Esophagus muscularis mucosa (tissue), 4 donors: ENCODE measurements around the gene CLRN2. TPM values are rescaled to one million over a fixed set of nuclear protein-coding genes. Genes with fewer than 3 reads are reported as not detected.
"Not testable (repeated sequence)": the region's sequence is repeated elsewhere in the genome, so short reads cannot be mapped to it uniquely, and the experiment has no call there.

Experiments
- DNase-seq: peaks from one replicate; pipeline ENCODE4 v3.0.0-alpha.2; 2017; ENCODE audit errors: extremely low spot score
- H3K27ac ChIP-seq, 4 donors: fragments of 200-600 bp; sonication (generic); replicated peaks in 1 of 4; 1 replicate in 3 of 4; 2 replicates in 1 of 4; pipeline ENCODE4 v1.5.1; 2016 to 2019; ENCODE audit warnings: mild to moderate bottlenecking in 1 of 4
- H3K27me3 ChIP-seq, 4 donors: fragments of 200-600 bp; sonication (generic); one replicate each; pipeline versions ENCODE4 v1.5.1 to v1.6.0; 2016 to 2019
- H3K36me3 ChIP-seq, 4 donors: fragments of 200-600 bp; sonication (generic); one replicate each; pipeline ENCODE4 v1.5.1; 2016 to 2019
- H3K4me1 ChIP-seq, 4 donors: fragments of 200-600 bp; sonication (generic); one replicate each; pipeline ENCODE4 v1.5.1; 2016 to 2019
- H3K4me3 ChIP-seq, 4 donors: fragments of 200-600 bp; sonication (generic); 1 replicate in 2 of 4; 2 replicates in 2 of 4; pipeline ENCODE4 v1.5.1; 2016 to 2019; ENCODE audit warnings: mild to moderate bottlenecking in 4 of 4, moderate library complexity in 1 of 4
- H3K9me3 ChIP-seq, 4 donors: fragments of 200-600 bp; sonication (generic); 1 replicate in 3 of 4; 2 replicates in 1 of 4; pipeline ENCODE4 v1.5.1; 2016 to 2019
- CTCF ChIP-seq, 3 experiments: fragments of 200-600 bp in 2 of 3; fragments of 450-650 bp in 1 of 3; sonication (generic) in 2 of 3; IDR thresholded peaks; one replicate each; pipeline ENCODE4 v1.5.1; 2017 to 2019; ENCODE audit warnings: antibody characterized with exemption in 3 of 3, mild to moderate bottlenecking in 2 of 3, moderate library complexity in 1 of 3
- EP300 ChIP-seq: sonication (generic); formaldehyde crosslinking; IDR thresholded peaks from one replicate; pipeline ENCODE4 v1.6.1; 2017; ENCODE audit warnings: antibody characterized with exemption
- POLR2A ChIP-seq: fragments of 450-650 bp; IDR thresholded peaks from one replicate; pipeline ENCODE4 v1.6.1; 2017; ENCODE audit warnings: antibody characterized with exemption, moderate library complexity, mild to moderate bottlenecking, low read depth
- POLR2AphosphoS5 ChIP-seq, 2 donors: sonication (generic); formaldehyde crosslinking; IDR thresholded peaks; one replicate each; pipeline ENCODE4 v1.6.1; 2017; ENCODE audit warnings: antibody characterized with exemption in 2 of 2
- WGBS: methylation state at CpG from one replicate; pipeline ENCODE4 v1.1.5; 2018; 5-methylcytosine and 5-hydroxymethylcytosine counted together
- intact Hi-C: fragments of 100-400 bp; cut with DNase I; formaldehyde crosslinking; loops from one replicate; pipeline ENCODE4 v1.15.1; 2023
- total RNA-seq, 4 donors: library from RNA; depleted of rRNA; stranded (reverse); fragments of >200 nt; gene quantifications; one replicate each; pipeline versions ENCODE4 v1.1.0 to v1.2.1, GENCODE V29; 2016

The CLRN2 gene
- total RNA-seq, 4 donors from 2014 or later: not detected

- TF ChIP-seq POLR2AphosphoS5 (IDR thresholded peaks at IDR 0.05) (no peak), CTCF (IDR thresholded peaks at IDR 0.05) (no peak), POLR2A (no peak), EP300 (no peak)
- H3K9me3 ChIP-seq: no peaks in the 10 kb centered on the region
- no peak for DNase-seq
- no peaks in the 10 kb centered on the region for H3K36me3 ChIP-seq
- no CpG with 5 or more reads among the region's 1 CpG for WGBS
- H3K4me1 ChIP-seq: no peaks in the 10 kb centered on the region
- H3K4me3 ChIP-seq: no peak overlapping the region
- intact Hi-C loops: no loop called here
- H3K27me3 ChIP-seq: no peaks in the 10 kb centered on the region
- no peak overlapping the region for H3K27ac ChIP-seq
Observed at GRCh38 chr4:17562157-17562556, 47.2 kb downstream of the CLRN2 start.

GRCh38 chr4:17565846-17566245 is 50.9 kb downstream of the CLRN2 start:
- Histone ChIP-seq H3K27me3 (no peaks in the 10 kb centered on the region), H3K27ac (no peak overlapping the region), H3K4me3 (no peak overlapping the region), H3K4me1 (no peaks in the 10 kb centered on the region), H3K9me3 (no peaks in the 10 kb centered on the region), H3K36me3 (no peaks in the 10 kb centered on the region)
- TF ChIP-seq POLR2A: no peak
- TF ChIP-seq CTCF (IDR thresholded peaks at IDR 0.05): no peak
- no peak for TF ChIP-seq EP300
- TF ChIP-seq POLR2AphosphoS5 (IDR thresholded peaks at IDR 0.05): no peak
- WGBS: 100% methylated on average over 2 of the region's 3 CpGs
- intact Hi-C loops: no loop called here
- no peak for DNase-seq

DNA sequence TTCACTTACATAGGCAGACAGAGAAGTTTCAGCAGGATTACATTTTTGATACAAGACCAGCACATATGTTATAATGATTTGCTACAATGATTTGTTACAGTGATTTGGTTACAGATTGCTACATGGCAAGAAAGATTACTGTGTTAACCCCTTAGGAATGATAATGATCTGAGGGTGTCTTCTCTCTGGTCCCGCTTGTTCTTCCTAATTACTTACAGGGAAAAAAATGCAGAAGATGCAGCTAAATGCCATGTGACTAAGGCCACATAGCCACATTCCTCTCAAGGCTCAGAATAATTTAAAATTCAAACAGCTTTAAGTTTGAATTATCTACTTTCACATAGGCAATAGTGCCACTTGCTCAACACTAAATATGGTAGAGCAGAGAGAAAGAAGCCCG is 52.3 kb downstream of the CLRN2 start:
- Histone ChIP-seq H3K27ac (no peak overlapping the region), H3K27me3 (no peaks in the 10 kb centered on the region), H3K36me3 (no peaks in the 10 kb centered on the region), H3K4me3 (no peak overlapping the region), H3K9me3 (no peaks in the 10 kb centered on the region), H3K4me1 (no peaks in the 10 kb centered on the region)
- intact Hi-C loops: no loop called here
- DNase-seq: no peak
- 73% methylated on average over 2 of the region's 2 CpGs for WGBS
- TF ChIP-seq EP300: no peak
- TF ChIP-seq CTCF (IDR thresholded peaks at IDR 0.05): no peak
- no peak for TF ChIP-seq POLR2AphosphoS5 (IDR thresholded peaks at IDR 0.05)
- no peak for TF ChIP-seq POLR2A

DNA sequence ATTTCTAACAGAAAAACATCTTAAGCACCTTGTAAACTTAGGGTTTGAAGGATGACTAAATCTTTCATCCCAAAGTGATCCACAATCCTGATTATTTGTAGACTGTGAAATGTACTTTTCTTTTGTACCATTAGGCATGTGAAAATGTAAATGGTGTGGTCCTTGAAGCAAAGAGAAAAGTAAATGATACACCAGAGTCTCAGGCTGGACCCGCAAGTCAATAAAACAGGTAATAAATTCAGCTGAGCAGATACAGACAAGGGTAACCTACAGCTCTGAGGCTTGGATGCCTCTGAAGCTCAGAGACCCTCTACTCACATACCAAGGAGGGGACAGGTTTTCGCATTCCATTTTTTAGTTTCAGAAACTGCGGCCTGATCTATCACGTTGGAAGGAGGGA is 59.2 kb downstream of the CLRN2 start:
- Histone ChIP-seq H3K4me3 (no peak overlapping the region), H3K36me3 (no peaks in the 10 kb centered on the region), H3K27me3 (no peaks in the 10 kb centered on the region), H3K27ac (no peak overlapping the region), H3K4me1 (peaks cover 12 to 23% (median 21%) of the 10 kb centered on the region in 4 donors), H3K9me3 (no peaks in the 10 kb centered on the region)
- 94% methylated on average over 4 of the region's 4 CpGs for WGBS
- intact Hi-C loops: no loop called here
- no peak for TF ChIP-seq EP300
- no peak for TF ChIP-seq CTCF (IDR thresholded peaks at IDR 0.05)
- TF ChIP-seq POLR2A: no peak
- no peak for TF ChIP-seq POLR2AphosphoS5 (IDR thresholded peaks at IDR 0.05)
- no peak for DNase-seq

DNA sequence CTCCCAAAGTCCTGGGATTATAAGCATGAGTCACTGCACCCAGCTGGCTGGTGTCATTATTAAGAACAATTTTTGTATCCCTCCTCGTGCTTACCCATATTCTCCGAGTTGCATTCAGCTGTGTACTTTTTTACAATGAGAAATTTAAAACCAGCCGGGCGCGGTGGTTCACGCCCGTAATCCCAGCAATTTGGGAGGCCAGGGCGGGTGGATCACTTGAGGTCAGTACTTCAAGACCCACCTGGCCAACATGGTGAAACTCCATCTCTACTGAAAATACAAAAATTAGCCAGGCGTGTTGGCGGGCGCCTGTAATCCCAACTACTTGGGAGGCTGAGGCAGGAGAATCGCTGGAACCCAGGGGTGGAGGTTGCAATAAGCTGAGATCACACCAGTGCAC is 60.2 kb downstream of the CLRN2 start:
- not testable (repeated sequence) for H3K9me3 ChIP-seq, H3K4me3 ChIP-seq, H3K27ac ChIP-seq, H3K27me3 ChIP-seq, H3K36me3 ChIP-seq, DNase-seq
- peaks cover 12 to 31% (median 27%) of the 10 kb centered on the region in 4 donors for H3K4me1 ChIP-seq
- WGBS: 90% methylated on average over 12 of the region's 12 CpGs
- intact Hi-C loops: loop anchor here (5.0 kb wide), 2 partner anchors 237 to 447 kb away; partner anchors contain the start of genes DCAF16, LCORL and NCAPG

Other genes with a start within 250 kb of the CLRN2 start
- 10 to 100 TPM in 1 of 4 donors, 1 to 10 TPM in 3; 6.4 to 12.7 (median 9.7) TPM for gene QDPR, start 3.1 kb upstream of the CLRN2 start, total RNA-seq
- 100 to 1,000 TPM in 1 of 4 donors, 10 to 100 TPM in 3; 72.3 to 117 (median 78.9) TPM for gene LAP3, start 62.0 kb downstream of the CLRN2 start, total RNA-seq
- gene MED28, start 99.5 kb downstream of the CLRN2 start, total RNA-seq: 10 to 100 TPM; 11.8 to 22.8 (median 14.2) TPM